ENCODE data around the gene DLGAP1.

Gene DLGAP1

GRCh38 chr18:4004183-4004829, 450.8 kb downstream of the DLGAP1 start:
- DNase-seq (ENCODE audit: low read depth in 1 of 2, low spot score in 1 of 2): no peak

GRCh38 chr18:3998698-3999333, 456.3 kb downstream of the DLGAP1 start:
- DNase-seq (ENCODE audit: low read depth in 1 of 2, low spot score in 1 of 2): no peak

DNA sequence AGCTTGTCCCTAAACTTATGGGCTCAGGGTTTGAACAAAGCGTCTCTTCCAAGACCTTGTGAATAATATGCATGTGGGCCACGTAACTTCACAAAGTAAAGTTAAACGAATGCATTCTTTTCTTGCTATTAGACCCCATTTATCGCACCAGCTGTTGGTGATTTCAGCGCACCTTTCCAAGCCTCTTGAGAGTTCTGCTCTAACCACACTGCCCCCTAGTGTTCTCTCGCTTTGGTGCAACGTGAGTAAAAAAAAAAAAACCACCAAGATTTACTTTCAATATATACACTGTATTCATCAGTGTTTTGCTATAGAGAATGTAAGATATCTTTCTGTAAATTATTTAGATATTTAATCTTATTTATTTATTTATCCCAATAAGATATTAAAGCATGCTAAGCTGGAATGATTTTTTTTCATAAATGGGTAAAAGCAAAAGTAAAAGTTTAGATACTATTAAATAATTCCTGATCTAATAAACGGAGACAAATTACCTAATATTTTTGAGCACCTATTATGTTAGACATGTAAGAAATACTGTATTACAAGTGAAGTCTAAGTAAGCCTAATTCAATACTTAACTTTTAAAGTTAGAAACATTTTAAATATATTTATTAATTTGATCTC, 459.5 kb downstream of the DLGAP1 start:
- DNase-seq (ENCODE audit: low read depth in 1 of 2, low spot score in 1 of 2): peak in 1 of 2 donors; percentile 4

GRCh38 chr18:3993941-3994687, 461.0 kb downstream of the DLGAP1 start:
- no peak for DNase-seq (ENCODE audit: low read depth in 1 of 2, low spot score in 1 of 2)

GRCh38 chr18:3985664-3986063, 469.4 kb downstream of the DLGAP1 start:
- DNase-seq (ENCODE audit: low read depth in 1 of 2, low spot score in 1 of 2): no peak

- DNase-seq (ENCODE audit: low read depth in 1 of 2, low spot score in 1 of 2): no peak
Observed at GRCh38 chr18:3985020-3985419, 470.1 kb downstream of the DLGAP1 start.

- no peak for DNase-seq (ENCODE audit: low read depth in 1 of 2, low spot score in 1 of 2)
Observed at GRCh38 chr18:3984163-3984757, 470.8 kb downstream of the DLGAP1 start.

GRCh38 chr18:3983351-3983969, 471.6 kb downstream of the DLGAP1 start:
- DNase-seq (ENCODE audit: low read depth in 1 of 2, low spot score in 1 of 2): no peak

- no peak for DNase-seq (ENCODE audit: low read depth in 1 of 2, low spot score in 1 of 2)
Observed at GRCh38 chr18:3982541-3982940, 472.6 kb downstream of the DLGAP1 start.

DNA sequence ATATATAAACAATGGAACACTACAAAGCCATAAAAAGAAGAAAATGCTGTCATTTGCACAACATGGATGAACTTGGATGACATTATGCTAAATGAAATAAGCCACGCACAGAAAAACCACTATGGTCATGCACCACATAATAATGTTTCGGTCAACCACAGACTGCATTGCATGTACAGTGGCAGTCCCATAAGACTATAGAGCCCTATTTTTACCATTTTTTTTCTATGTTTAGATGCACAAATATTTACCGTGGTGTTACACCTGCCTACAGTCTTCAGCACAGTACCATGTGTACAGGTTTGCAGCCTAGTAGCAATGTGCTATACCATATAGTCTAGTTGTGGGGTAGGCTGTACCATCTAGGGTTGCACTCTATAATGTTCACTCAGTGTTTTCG, 476.1 kb downstream of the DLGAP1 start:
- no peak for DNase-seq (ENCODE audit: low read depth in 1 of 2, low spot score in 1 of 2)

GRCh38 chr18:3973191-3973850, 481.8 kb downstream of the DLGAP1 start:
- no peak for DNase-seq (ENCODE audit: low read depth in 1 of 2, low spot score in 1 of 2)

GRCh38 chr18:3972291-3972930, 482.7 kb downstream of the DLGAP1 start:
- no peak for DNase-seq (ENCODE audit: low read depth in 1 of 2, low spot score in 1 of 2)

GRCh38 chr18:3970929-3971328, 484.2 kb downstream of the DLGAP1 start:
- DNase-seq (ENCODE audit: low read depth in 1 of 2, low spot score in 1 of 2): no peak

- DNase-seq (ENCODE audit: low read depth in 1 of 2, low spot score in 1 of 2): no peak
Observed at GRCh38 chr18:3967359-3968180, 487.5 kb downstream of the DLGAP1 start.

GRCh38 chr18:3966642-3967358, 488.3 kb downstream of the DLGAP1 start:
- DNase-seq (ENCODE audit: low read depth in 1 of 2, low spot score in 1 of 2): no peak

GRCh38 chr18:3966246-3966641, 488.9 kb downstream of the DLGAP1 start:
- DNase-seq (ENCODE audit: low read depth in 1 of 2, low spot score in 1 of 2): no peak

GRCh38 chr18:3960977-3961376, 494.1 kb downstream of the DLGAP1 start:
- no peak for DNase-seq (ENCODE audit: low read depth in 1 of 2, low spot score in 1 of 2)

GRCh38 chr18:3960142-3960541, 495.0 kb downstream of the DLGAP1 start:
- DNase-seq (ENCODE audit: low read depth in 1 of 2, low spot score in 1 of 2): no peak

DNA sequence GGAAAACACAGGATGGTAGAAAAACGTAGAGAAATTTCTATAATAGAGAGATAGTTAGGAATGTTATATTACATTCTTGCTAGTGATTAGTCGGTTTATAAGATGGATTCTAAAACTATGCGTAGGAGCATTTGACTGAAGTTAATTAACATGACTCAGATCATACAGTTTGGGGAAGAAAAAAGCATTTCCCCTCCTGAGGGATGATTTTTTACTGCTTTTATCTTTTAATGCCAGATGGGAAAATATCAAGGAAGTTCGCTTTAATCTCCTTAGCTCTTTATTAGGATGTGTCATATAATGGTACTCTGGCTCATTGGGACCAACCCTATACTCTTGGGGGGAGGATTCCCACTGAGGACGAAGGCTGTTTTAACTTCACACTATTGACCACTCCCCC, 503.1 kb downstream of the DLGAP1 start:
- no peak for DNase-seq (ENCODE audit: low read depth in 1 of 2, low spot score in 1 of 2)

All from stimulated activated CD4-positive, alpha-beta T cell treated with anti-CD3 and anti-CD28 coated beads, Interleukin-15, amount 100 ng/mL, for 1 hour (primary cell).